Measurements from ENCODE around the gene EEF2K. TPM values are rescaled to one million over a fixed set of nuclear protein-coding genes. Genes with fewer than 3 reads are reported as not detected.

EEF2K gene
- total and polyA plus RNA-seq, 2 of the 13 experiments (the other 11 are each of a cell fraction or from before 2014, with no cell fraction given) = 22.0 to 23.8 TPM

DNA sequence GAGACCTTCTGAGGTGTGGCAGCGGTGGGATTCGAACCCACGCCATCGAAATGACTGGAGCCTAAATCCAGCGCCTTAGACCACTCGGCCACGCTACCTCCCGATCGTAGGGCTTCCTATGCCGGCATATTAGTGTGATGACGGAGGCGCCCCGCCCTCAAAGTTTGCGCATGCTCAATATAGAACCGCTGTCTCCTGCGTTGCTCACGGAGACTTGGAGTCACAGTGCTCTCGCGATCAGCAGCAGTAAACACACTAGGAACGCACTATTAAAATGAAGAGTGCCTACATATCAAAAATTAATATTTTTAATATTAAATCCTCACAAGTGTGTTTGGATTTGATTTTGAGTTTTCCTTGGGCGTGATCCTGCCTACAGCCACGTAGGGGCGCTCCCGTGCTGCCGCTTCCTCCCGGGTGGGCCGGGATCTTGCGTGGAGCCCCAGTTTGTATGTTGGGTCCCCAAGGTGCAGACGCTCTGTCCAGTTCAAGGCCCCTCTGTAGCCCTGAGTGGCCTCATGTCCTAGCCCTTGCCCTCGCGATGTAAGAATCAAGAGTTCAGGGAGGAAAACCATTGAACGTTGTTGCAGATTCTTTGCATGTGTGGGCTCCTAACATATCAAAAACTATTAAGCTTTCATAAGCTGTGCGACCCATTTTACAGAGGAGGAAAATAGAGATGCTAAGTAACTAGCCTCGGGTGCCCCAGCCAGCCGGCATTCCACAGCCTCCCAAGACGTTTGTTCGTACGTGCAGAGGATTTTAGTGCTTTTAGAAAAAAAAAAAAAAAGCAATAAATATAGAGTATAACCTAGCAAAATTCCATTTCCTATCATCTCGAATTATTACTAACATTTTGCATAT lies 10.2 kb upstream of the EEF2K start (continued):
- TF ChIP-seq SCMH1 (CRISPR knock-in tag; IDR thresholded peaks at IDR 0.05; ENCODE audit: borderline replicate concordance) (no peak), JUNB (CRISPR knock-in tag; IDR thresholded peaks at IDR 0.05; ENCODE audit: borderline replicate concordance) (no peak), DNMT3B (CRISPR knock-in tag; conservative IDR thresholded peaks at IDR 0.05) (peak; percentile 90; the same call in 1 of the 2 replicates), ZNF841 (CRISPR knock-in tag; IDR thresholded peaks at IDR 0.05; ENCODE audit: borderline replicate concordance) (no peak), ARNT (IDR thresholded peaks at IDR 0.05) (no peak), MTA3 (CRISPR knock-in tag; IDR thresholded peaks at IDR 0.05) (no peak), ZC3H13 (CRISPR knock-in tag; IDR thresholded peaks at IDR 0.05) (peak; percentile 82; the same call in 1 of the 2 replicates), RBM22 (optimal IDR thresholded peaks at IDR 0.05; ENCODE audit: low read length) (peak; percentile 100), MTA1 (CRISPR knock-in tag; IDR thresholded peaks at IDR 0.05; ENCODE audit: borderline replicate concordance) (peak; percentile 47; the same call in 1 of the 2 replicates), POLR2A (IDR thresholded peaks at IDR 0.05; ENCODE audit: insufficient read depth in 1 of 2, low read depth in 2 of 2, low read length in 2 of 2) (peak in 1 of 2 experiments; percentile 86; a peak in 2 of 4 replicates)
- TF ChIP-seq, protein P1, sequence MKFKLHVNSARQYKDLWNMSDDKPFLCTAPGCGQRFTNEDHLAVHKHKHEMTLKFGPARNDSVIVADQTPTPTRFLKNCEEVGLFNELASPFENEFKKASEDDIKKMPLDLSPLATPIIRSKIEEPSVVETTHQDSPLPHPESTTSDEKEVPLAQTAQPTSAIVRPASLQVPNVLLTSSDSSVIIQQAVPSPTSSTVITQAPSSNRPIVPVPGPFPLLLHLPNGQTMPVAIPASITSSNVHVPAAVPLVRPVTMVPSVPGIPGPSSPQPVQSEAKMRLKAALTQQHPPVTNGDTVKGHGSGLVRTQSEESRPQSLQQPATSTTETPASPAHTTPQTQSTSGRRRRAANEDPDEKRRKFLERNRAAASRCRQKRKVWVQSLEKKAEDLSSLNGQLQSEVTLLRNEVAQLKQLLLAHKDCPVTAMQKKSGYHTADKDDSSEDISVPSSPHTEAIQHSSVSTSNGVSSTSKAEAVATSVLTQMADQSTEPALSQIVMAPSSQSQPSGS (CRISPR knock-in tag; IDR thresholded peaks at IDR 0.05) = peak; percentile 82
- TF ChIP-seq, protein P2, sequence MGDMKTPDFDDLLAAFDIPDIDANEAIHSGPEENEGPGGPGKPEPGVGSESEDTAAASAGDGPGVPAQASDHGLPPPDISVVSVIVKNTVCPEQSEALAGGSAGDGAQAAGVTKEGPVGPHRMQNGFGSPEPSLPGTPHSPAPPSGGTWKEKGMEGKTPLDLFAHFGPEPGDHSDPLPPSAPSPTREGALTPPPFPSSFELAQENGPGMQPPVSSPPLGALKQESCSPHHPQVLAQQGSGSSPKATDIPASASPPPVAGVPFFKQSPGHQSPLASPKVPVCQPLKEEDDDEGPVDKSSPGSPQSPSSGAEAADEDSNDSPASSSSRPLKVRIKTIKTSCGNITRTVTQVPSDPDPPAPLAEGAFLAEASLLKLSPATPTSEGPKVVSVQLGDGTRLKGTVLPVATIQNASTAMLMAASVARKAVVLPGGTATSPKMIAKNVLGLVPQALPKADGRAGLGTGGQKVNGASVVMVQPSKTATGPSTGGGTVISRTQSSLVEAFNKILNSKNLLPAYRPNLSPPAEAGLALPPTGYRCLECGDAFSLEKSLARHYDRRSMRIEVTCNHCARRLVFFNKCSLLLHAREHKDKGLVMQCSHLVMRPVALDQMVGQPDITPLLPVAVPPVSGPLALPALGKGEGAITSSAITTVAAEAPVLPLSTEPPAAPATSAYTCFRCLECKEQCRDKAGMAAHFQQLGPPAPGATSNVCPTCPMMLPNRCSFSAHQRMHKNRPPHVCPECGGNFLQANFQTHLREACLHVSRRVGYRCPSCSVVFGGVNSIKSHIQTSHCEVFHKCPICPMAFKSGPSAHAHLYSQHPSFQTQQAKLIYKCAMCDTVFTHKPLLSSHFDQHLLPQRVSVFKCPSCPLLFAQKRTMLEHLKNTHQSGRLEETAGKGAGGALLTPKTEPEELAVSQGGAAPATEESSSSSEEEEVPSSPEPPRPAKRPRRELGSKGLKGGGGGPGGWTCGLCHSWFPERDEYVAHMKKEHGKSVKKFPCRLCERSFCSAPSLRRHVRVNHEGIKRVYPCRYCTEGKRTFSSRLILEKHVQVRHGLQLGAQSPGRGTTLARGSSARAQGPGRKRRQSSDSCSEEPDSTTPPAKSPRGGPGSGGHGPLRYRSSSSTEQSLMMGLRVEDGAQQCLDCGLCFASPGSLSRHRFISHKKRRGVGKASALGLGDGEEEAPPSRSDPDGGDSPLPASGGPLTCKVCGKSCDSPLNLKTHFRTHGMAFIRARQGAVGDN (CRISPR knock-in tag; IDR thresholded peaks at IDR 0.05) = peak; percentile 82
- TF ChIP-seq, protein P3, sequence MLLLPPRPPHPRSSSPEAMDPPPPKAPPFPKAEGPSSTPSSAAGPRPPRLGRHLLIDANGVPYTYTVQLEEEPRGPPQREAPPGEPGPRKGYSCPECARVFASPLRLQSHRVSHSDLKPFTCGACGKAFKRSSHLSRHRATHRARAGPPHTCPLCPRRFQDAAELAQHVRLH (CRISPR knock-in tag; IDR thresholded peaks at IDR 0.05; ENCODE audit: borderline replicate concordance, low read depth) = peak; percentile 97
- TF ChIP-seq, protein P4, sequence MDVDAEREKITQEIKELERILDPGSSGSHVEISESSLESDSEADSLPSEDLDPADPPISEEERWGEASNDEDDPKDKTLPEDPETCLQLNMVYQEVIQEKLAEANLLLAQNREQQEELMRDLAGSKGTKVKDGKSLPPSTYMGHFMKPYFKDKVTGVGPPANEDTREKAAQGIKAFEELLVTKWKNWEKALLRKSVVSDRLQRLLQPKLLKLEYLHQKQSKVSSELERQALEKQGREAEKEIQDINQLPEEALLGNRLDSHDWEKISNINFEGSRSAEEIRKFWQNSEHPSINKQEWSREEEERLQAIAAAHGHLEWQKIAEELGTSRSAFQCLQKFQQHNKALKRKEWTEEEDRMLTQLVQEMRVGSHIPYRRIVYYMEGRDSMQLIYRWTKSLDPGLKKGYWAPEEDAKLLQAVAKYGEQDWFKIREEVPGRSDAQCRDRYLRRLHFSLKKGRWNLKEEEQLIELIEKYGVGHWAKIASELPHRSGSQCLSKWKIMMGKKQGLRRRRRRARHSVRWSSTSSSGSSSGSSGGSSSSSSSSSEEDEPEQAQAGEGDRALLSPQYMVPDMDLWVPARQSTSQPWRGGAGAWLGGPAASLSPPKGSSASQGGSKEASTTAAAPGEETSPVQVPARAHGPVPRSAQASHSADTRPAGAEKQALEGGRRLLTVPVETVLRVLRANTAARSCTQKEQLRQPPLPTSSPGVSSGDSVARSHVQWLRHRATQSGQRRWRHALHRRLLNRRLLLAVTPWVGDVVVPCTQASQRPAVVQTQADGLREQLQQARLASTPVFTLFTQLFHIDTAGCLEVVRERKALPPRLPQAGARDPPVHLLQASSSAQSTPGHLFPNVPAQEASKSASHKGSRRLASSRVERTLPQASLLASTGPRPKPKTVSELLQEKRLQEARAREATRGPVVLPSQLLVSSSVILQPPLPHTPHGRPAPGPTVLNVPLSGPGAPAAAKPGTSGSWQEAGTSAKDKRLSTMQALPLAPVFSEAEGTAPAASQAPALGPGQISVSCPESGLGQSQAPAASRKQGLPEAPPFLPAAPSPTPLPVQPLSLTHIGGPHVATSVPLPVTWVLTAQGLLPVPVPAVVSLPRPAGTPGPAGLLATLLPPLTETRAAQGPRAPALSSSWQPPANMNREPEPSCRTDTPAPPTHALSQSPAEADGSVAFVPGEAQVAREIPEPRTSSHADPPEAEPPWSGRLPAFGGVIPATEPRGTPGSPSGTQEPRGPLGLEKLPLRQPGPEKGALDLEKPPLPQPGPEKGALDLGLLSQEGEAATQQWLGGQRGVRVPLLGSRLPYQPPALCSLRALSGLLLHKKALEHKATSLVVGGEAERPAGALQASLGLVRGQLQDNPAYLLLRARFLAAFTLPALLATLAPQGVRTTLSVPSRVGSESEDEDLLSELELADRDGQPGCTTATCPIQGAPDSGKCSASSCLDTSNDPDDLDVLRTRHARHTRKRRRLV (CRISPR knock-in tag; IDR thresholded peaks at IDR 0.05) = no peak
- TF ChIP-seq, protein P5, sequence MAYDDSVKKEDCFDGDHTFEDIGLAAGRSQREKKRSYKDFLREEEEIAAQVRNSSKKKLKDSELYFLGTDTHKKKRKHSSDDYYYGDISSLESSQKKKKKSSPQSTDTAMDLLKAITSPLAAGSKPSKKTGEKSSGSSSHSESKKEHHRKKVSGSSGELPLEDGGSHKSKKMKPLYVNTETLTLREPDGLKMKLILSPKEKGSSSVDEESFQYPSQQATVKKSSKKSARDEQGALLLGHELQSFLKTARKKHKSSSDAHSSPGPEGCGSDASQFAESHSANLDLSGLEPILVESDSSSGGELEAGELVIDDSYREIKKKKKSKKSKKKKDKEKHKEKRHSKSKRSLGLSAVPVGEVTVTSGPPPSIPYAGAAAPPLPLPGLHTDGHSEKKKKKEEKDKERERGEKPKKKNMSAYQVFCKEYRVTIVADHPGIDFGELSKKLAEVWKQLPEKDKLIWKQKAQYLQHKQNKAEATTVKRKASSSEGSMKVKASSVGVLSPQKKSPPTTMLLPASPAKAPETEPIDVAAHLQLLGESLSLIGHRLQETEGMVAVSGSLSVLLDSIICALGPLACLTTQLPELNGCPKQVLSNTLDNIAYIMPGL (CRISPR knock-in tag; IDR thresholded peaks at IDR 0.05; ENCODE audit: borderline replicate concordance in 1 of 2, low read depth in 1 of 2) = peak; percentile 100

Data from HepG2 (cell line).